Measurements from ENCODE around the gene PDP2.
A peak's percentile ranks its signal among the peaks of the same experiment; 100 is the strongest.

PDP2 gene, protein sequence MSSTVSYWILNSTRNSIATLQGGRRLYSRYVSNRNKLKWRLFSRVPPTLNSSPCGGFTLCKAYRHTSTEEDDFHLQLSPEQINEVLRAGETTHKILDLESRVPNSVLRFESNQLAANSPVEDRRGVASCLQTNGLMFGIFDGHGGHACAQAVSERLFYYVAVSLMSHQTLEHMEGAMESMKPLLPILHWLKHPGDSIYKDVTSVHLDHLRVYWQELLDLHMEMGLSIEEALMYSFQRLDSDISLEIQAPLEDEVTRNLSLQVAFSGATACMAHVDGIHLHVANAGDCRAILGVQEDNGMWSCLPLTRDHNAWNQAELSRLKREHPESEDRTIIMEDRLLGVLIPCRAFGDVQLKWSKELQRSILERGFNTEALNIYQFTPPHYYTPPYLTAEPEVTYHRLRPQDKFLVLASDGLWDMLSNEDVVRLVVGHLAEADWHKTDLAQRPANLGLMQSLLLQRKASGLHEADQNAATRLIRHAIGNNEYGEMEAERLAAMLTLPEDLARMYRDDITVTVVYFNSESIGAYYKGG

DNA sequence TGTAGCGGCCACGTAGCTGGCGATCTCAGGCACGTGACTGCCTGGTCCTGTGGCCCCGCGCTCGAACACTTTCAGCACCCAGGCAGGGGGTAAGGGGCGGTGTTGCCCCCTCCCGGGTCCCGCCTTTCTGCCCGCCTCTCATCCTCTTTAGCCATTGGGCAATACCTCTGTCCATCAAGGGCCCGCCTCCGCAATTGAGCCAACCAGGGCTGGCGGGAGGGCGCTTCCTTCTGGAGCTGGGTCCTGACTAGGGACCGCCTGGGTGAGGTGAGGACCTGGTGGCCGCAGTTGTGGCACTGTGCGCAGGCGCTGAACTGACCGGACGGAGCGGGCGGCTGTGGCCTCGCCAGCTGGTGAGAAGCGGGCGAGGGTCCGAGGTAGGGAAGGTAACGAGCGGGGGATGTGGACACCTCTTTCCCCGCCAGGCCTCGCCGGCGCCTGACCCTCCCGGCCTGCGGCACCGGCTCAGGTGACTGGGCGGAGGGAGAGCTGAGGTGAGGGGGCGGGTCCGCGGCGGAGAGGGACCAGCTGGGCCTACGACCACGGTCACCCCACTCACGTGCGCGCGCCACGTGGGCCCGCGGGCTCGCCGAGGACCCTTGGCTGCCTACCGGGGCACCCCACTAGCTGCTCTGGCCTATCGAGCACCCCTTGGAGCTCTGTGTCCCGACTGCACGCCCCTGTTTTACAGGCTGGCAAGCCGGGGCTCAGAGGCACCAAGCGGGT is at the start of gene PDP2:
Gene PDP2 (plus strand): TSS at position 228 of the 726 bp plus-strand sequence. CDS start 3,770 bp downstream, outside the sequence.
- DNase-seq (ENCODE audit: low read depth, low spot score) = peak; percentile 98

DNA sequence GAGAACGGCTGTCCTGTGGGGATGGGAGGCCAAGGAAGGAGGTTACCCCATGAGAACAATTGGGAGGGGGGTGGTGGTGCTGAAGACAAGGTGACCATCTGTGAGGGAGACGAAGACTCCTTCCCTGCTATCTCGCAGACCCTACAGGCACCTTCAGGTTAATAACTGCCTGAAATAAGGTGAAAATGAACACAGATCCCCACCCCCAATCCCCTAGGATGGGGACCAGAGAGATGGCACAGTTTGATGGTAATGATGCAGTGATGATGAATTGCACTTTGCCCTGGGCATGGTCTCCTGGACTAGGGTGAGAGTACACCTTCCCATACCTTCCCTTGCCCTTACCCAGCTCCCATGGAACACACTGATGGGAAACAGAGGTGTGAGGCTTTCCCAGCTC is 48.1 kb upstream of the PDP2 start:
- DNase-seq (ENCODE audit: low read depth, low spot score) = no peak

DNA sequence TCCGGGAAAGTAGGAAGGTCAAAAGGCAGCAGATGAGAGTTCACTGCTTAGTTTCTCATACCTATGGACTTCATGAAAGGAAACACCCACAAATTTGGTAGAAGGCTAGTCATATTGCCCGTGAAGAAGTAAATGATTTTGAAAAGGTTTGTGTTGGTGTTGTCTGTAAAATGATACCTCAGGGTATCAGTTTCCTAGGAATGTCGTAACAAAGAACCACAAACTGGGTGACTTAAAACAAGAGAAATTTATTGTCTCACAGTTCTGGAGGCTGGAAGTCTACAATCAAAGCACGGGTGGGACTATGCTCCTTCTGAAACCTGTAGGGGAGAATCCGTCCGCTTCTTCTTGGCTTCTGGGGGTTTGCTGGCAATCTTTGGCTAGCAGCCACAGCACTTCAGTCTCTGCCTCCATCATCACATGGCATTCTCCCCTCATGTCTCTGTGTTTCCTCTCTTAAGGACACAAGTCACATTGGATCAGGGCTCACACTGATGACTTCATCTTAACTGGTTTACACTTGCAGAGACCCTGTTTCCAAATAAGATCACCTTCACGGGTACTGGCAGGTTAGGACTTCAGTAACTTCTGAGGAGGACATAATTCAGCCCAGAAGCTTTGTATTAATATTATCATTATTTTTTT is 47.5 kb upstream of the PDP2 start:
- no peak for DNase-seq (ENCODE audit: low read depth, low spot score)

DNA sequence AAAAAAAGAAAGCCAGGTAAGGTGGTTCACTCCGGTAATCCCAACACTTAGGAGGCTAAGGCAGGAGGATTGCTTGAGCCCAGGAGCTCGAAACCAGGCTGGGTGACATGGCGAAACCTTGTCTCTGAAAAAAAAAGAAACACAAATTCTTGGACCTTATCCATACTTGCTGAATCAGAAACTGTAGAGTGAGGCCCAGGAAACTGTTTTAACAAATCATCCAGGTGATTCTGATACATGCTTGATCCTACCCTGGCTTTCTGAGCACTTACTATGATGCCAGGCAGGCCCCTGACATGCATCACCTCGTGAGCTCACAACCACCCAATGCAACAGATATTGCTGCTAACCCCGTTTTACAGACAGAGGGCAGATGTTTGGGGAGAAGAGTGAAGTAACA is 45.6 kb upstream of the PDP2 start:
- DNase-seq (ENCODE audit: low read depth, low spot score) = no peak

DNA sequence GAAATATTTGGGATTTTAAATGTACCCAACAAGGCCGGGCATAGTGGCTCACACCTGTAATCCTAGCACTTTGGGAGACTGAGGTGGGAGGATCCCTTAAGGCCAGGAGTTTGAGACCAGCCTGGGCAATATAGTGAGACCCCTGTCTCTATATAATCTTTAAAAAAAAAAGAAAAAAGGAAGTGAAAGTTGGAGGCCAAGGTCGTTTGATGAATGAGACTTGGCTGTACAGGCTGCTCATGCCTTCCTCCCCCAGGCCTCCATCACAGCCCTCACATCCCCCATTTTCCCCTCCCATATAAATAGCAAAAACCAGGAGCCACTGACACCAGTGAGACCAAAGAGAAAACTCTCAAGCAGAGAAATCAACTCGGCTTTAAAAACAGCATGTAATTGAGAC is 39.4 kb upstream of the PDP2 start:
- DNase-seq (ENCODE audit: low read depth, low spot score) = no peak

DNA sequence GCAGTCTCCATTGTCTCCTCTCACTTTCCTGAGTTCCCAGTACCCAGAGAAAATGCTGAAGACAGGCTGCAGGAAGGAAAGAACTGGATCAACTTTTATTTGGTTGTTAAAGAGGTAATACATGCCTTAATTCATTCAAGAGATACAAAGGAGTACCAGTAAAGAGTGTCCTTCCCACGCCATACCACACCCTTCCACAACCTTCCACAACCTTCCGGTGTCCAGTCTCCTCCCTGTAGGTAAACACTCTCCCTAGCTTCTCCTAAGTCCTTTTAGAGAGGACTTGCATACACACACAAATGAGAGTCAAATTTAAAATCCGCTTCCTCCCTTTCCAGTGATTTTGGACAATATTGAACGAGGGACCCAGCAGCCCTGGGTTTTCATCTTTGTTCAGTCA is 38.9 kb upstream of the PDP2 start:
- DNase-seq (ENCODE audit: low read depth, low spot score) = no peak

DNA sequence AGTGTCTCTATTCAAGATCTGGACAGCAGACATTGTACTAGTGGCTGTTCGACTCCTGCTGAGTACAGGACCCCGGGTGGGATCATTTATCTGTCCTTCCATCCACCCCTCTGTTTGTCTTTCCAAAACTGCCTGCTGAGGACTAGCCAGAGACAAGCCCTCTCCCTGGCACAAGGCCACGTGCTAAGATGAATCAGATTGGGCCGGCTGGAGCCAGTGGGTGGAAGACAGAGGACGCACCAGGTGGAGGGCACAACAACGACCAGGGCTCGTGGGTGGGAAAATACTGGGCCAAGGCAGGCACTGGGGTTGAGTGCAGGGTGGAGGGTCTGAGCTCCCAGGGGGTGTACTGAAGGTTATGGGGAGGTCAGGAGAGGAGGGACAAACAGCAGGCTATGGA is 37.5 kb upstream of the PDP2 start:
- DNase-seq (ENCODE audit: low read depth, low spot score) = no peak

DNA sequence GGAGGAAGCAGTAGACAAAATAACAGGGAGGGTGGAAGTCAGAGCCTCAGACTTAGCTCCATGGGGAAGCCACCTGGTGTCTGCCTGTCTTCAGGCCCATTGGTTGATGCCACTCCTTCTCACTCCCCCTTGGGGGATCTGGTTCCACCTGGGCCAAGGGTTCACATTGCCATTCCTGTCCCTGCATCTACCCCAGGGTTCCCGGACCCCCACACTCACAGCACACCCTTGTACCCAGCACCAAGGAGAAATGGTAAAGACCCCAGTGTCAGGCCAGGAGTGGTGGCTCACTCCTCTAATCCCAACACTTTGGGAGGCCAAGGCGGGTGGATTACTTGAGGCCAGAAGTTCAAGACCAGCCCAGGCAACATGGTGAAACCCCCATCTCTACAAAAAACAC is 37.1 kb upstream of the PDP2 start:
- DNase-seq (ENCODE audit: low read depth, low spot score) = no peak

DNA sequence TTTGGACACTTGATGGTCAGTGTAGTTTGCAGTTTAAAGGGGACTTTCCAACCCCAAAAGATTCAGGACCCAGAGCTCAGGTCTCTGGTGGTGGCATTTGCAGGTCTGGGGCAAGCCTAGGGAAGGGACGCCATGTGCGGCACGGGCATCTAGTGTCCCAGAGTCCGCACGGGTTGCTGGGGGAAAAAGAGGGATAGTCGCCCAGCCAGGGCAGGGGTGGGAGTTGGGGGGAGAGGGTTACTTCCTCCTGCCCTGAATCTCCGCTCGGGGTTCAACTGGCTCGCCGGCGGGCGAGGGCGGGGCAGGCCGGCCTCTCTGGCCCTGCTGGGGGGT is 36.3 kb upstream of the PDP2 start:
- no peak for DNase-seq (ENCODE audit: low read depth, low spot score)

DNA sequence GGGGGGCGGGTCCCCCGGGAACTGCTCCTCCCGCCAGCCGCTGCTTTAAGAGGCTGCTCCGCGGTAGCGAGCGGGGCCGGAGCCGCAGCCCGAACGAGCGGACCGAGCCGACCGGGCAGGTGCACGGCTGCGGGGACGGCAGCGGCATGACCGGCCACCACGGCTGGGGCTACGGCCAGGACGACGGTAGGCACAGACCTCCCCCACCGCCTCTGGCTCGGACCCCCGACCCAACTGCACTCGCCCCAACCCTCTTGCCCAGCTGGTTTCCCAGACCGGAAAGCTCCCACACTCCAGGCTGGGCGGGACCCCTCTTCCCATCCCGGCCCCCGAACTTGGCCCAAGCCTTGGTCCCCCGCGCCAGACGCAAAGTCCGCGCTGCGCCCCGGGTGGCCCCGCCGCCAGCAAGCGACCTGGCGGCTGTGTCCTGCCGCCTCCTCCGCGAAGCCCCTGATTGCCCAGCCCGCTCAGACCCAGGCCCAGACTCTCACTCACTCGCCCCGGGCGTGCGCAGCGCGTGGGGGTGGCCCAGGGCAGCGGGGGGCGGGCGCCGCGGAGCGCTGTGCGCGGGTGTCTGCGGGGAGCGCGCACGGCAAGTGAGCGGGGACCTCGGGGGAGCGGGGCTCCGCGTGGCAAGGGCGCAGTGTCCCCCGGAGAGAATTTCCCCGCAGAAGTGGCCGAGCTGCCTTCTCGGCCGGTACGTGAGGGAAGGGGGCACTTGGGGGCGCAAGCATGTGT is 35.8 kb upstream of the PDP2 start, which contains the start of gene CA7:
Gene CA7 (plus strand): TSS at position 73 of the 738 bp plus-strand sequence. CDS start 74 bp downstream, at position 147.
- no peak for DNase-seq (ENCODE audit: low read depth, low spot score)

DNA sequence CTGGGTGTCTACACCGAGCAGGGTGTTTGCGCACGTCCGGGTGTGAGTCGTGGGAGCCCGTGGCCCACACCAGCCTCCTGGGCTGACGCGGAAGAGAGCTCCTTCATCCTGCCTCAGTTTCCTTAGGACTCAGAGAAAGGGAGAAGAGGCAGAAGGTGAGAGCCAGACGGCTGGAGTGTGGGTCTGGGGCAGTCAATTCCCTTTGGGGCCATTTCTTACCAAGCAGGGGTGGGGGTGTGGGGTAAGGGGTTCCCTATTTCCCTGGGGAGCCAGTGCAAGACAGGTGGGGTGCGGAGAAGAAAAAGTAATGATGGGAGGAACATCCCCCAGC is 35.3 kb upstream of the PDP2 start:
- DNase-seq (ENCODE audit: low read depth, low spot score) = no peak

DNA sequence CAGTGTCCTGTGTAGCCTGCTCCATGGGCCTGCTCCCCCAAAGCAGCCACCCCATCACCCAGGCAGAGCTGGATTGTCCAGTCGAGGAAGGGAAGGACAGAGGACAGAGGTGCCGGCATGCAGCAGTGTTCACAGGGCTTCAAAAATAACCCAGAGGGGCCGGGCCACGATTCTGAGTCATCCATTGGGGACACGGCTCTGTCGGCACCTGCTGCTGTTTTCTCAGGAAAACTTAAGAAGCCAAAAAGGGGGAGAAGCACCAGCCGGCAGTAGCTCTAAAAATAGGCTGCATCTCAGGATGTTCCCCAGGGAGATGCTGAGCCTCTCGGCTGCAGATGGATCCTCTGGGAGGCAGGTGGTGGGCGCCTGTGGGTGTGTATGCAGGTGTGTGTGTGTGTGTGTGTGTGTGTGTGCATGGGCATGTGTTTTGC is 34.5 kb upstream of the PDP2 start:
- no peak for DNase-seq (ENCODE audit: low read depth, low spot score)

DNA sequence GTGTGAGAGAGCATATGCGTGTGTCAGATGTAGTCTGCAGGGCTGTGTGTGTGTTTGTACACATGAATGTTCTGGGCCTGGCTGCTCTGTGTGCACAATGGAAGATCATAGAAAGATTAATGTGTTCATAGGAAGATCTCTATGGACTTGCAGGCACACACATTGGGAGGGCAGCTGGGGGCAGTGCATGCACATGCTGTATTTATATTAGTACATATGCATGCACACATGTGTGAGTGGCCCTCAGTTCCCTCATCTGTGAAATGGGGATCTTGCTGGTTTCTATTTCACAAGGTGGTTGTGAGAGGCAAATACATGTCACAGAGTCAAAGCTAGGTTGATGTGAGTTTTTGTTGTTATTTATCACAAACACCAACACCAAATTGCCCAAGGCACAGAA is 34.0 kb upstream of the PDP2 start:
- no peak for DNase-seq (ENCODE audit: low read depth, low spot score)

DNA sequence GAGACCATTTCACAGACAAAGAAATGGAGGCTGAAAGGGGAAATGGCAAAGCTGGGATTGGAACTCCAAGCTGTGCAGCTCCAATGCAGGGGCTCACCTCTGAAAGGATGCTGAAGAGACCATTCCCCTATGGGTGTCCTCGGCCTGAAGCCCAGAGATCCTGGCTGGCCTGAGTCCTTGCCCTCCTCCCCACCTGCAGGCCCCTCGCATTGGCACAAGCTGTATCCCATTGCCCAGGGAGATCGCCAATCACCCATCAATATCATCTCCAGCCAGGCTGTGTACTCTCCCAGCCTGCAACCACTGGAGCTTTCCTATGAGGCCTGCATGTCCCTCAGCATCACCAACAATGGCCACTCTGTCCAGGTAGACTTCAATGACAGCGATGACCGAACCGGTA is 33.5 kb upstream of the PDP2 start:
- DNase-seq (ENCODE audit: low read depth, low spot score) = no peak

DNA sequence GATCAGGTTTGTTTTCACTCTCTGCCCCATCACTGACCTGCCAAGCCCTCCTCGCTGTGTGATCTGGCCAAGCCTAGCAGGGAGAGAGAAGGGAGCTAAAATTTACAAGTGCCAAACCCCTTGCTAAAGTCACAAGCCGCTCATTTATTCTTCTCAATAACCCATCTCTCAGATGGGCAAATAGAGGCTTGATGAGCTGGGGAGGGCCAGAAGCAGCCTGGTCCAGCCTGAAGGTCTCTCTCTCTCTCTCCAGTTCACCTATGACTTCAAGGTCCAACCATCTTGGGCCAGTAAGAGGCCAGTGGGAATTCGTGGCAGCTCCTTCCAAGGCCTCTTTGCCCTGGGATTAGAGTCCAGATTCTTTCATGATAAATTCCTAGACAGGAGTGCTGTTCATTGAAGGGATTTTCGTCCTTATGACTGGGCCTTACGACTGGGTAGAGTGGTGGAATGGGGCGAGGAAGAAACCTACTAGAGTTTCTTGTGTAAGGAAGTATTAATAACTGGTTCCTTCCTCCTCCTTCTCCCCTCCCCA is 32.7 kb upstream of the PDP2 start:
- no peak for DNase-seq (ENCODE audit: low read depth, low spot score)

DNA sequence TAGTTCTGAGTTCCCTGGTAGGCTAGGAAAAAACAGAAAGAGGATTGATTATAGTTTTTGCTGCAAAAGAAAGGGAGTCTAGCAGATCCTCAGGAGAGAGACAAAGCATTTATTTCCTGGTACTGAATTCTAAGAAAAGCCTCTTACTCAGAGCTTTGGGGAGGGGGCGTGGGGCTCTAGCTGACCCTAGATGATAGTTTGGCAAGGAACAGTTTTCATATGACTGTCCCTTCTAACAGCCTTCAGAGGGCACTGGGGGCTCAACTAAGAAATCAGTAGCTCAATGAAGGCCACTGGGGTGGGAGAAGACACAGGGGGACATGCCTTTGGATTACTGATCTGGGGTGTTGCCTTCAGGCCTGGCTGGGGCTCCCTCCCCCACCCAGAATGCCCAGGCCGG is 32.1 kb upstream of the PDP2 start:
- DNase-seq (ENCODE audit: low read depth, low spot score) = no peak

DNA sequence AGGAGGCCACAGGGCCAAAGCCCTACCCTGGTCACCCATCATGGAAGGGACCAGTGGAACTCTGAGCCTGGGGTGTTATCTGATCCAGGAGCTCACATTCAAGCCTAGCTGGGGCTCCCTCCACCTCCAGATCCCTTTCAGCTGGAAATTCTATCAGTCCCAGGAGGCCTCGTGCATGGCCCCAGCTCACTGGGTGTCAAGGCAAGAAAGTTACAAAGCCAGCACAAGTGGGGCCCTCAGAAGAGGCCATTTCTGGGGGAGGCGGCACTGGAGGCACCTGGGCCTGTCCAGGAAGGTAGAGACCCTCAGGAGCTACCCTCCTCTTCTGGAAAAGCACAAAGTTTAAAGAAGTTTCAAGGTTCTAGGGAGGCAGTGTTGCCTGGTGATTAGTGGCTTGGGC is 31.3 kb upstream of the PDP2 start:
- no peak for DNase-seq (ENCODE audit: low read depth, low spot score)

DNA sequence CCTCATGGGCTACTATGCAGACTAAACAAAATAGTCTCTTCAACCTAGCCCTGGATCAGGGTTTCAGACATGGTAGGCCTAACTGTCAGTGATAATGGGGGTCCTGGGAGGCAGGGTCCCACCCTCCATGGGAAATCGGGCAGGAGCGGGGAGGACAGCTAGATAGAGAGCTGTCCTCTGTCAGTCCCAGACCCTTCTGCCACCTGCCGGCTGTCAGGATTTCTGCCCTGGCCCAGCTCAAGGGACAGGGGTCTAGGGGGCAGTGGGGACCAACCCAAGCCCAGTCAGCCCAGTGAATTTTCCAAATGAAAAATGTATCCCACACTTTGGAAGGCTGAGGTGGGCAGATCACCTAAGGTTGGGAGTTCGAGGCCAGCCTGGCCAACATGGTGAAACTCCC is 30.8 kb upstream of the PDP2 start:
- no peak for DNase-seq (ENCODE audit: low read depth, low spot score)

DNA sequence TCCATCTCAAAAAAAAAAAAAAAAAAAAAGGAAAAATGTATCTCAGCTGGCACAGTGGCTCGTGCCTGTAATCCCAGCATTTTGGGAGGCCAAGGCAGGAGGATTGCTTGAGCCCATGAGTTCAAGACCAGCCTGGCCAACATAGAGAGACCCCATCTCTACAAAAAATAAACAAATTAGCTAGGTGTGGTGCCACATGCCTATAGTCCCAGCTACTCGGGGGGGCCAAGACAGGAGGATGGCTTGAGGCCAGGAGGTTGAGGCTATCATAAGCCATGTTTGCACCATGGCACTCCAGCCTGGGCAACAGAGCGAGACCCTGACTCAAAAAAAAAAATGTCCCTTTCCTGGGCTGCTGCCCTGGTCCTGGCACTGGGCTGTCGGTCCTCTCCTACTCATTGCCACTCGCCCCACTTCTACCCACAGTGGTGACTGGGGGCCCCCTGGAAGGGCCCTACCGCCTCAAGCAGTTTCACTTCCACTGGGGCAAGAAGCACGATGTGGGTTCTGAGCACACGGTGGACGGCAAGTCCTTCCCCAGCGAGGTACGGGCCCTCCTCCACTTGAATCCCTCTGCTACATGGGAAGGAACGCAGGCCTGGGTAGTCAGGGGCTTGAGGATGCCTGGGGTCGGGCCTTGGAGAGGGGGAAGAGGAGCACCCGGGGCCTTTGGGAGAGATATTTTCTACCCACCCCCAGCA is 30.1 kb upstream of the PDP2 start:
- DNase-seq (ENCODE audit: low read depth, low spot score) = no peak

DNA sequence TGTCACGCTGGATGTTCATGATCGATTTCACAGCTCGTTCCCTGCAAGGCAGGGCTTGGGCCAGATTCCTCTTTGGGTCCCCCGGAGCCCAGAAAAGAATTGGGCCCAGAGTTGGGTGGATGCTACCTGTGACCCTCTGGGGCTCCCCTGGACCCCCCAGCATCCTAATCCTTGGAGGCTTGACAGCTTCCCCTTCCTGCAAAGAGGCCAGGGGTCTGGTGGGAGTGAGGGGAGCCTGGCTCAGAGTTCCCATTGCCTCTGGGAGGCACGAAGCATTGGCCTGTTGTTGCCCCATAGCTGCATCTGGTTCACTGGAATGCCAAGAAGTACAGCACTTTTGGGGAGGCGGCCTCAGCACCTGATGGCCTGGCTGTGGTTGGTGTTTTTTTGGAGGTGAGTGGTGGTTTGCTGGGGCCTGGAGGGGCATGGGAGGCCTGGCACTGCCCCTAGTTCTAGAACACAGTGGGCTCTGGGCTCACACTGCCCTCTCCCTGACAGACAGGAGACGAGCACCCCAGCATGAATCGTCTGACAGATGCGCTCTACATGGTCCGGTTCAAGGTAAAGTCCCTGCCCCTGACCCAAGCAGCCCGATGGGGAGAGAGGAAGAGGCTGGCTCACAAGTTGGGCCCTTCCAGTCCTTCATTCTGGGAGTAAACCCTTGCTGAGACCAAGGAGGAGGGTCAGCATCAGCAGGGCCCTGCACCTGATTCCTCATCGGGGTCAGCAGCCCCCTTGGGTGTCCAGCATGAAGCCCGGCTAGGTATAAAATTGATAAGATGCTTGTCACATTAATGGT is 28.9 kb upstream of the PDP2 start:
- DNase-seq (ENCODE audit: low read depth, low spot score) = no peak

Measured in ELF-1 (cell line).